GM12878 (cell line): Measurements from ENCODE around the gene HDDC3. TPM values are rescaled to one million over a fixed set of nuclear protein-coding genes. Genes with fewer than 3 reads are reported as not detected.

Experiments
- ATF7 ChIP-seq: fragments of 450-650 bp; IDR thresholded peaks from 2 replicates; pipeline ENCODE4 v1.6.1; 2016; ENCODE audit warnings: low read depth, mild to moderate bottlenecking
- CEBPZ ChIP-seq: fragments of 150-350 bp; IDR thresholded peaks from 2 replicates; pipeline ENCODE4 v1.6.1; 2016; ENCODE audit warnings: low read depth, low read length
- CHD2 ChIP-seq: IDR thresholded peaks from 2 replicates; pipeline ENCODE4 v1.6.1; 2011; ENCODE audit warnings: low read depth, low read length, improper control_type of control experiment, borderline replicate concordance
- E2F4 ChIP-seq: IDR thresholded peaks from 2 replicates; pipeline ENCODE4 v1.6.1; 2012; ENCODE audit warnings: low read depth, low read length, improper control_type of control experiment
- E2F8 ChIP-seq: fragments of 450-650 bp; IDR thresholded peaks from 2 replicates; pipeline ENCODE4 v1.6.1; 2018; ENCODE audit warnings: mild to moderate bottlenecking, low read depth, moderate library complexity; ENCODE audit not compliant: partially characterized antibody
- ELK1 ChIP-seq: IDR thresholded peaks from 2 replicates; pipeline ENCODE4 v1.6.1; 2012; ENCODE audit warnings: low read depth, low read length, improper control_type of control experiment
- ESRRA ChIP-seq: IDR thresholded peaks from 2 replicates; pipeline ENCODE4 v1.6.1; 2012; ENCODE audit warnings: mild to moderate bottlenecking, low read length, improper control_type of control experiment
- GATAD2B ChIP-seq: fragments of 450-650 bp; conservative IDR thresholded peaks from 2 replicates; pipeline ENCODE4 v1.6.1; 2017; ENCODE audit warnings: low read depth, mild to moderate bottlenecking, moderate library complexity
- IRF5 ChIP-seq: fragments of 450-650 bp; IDR thresholded peaks from 2 replicates; pipeline ENCODE4 v1.6.1; 2017; ENCODE audit warnings: borderline replicate concordance
- MEF2A ChIP-seq: IDR thresholded peaks from 2 replicates; pipeline ENCODE4 v1.6.1; 2011; ENCODE audit warnings: low read depth, mild to moderate bottlenecking, low read length, moderate library complexity; ENCODE audit not compliant: insufficient read depth
- NFYA ChIP-seq: IDR thresholded peaks from 2 replicates; pipeline ENCODE4 v1.6.1; 2011; ENCODE audit warnings: low read depth, mild to moderate bottlenecking, low read length, improper control_type of control experiment, borderline replicate concordance
- SKIL ChIP-seq: fragments of 450-650 bp; IDR thresholded peaks from 2 replicates; pipeline ENCODE4 v1.6.1; 2017; ENCODE audit warnings: mild to moderate bottlenecking, low read depth, inconsistent platforms; ENCODE audit not compliant: poor library complexity, severe bottlenecking
- SP1 ChIP-seq: IDR thresholded peaks from one replicate; pipeline ENCODE4 v1.6.1; 2011; ENCODE audit warnings: low read depth, low read length
- SREBF2 ChIP-seq: IDR thresholded peaks from 2 replicates; pipeline ENCODE4 v1.6.1; 2012; ENCODE audit warnings: mild to moderate bottlenecking, low read length
- SUPT20H ChIP-seq: IDR thresholded peaks from 2 replicates; pipeline ENCODE4 v1.6.1; 2011; ENCODE audit warnings: low read depth, mild to moderate bottlenecking, low read length, moderate library complexity, borderline replicate concordance; ENCODE audit not compliant: control insufficient read depth
- WRNIP1 ChIP-seq: IDR thresholded peaks from 2 replicates; pipeline ENCODE4 v1.6.1; 2011; ENCODE audit warnings: low read depth, low read length, improper control_type of control experiment, borderline replicate concordance
- polyA plus RNA-seq, 11 experiments: library from polyadenylated mRNA; depleted of rRNA in 4 of 11; unstranded in 6 of 11; stranded (reverse) in 5 of 11; fragments of >200 nt; fragmentation: Nextera tagmentation in 4 of 11; fragmentation: Illumina TruSeq in 1 of 11; extraction: Ambion mirVana in 4 of 11; extraction: Trizol in 1 of 11; gene quantifications; 1 replicate in 1 of 11; 2 replicates in 10 of 11; pipeline versions ENCODE4 v1.2.1 to v1.2.3, GENCODE V29; 2011 to 2016; ENCODE audit warnings: inconsistent platforms in 2 of 11, missing spikeins in 2 of 11, low read depth in 1 of 11
- total RNA-seq, 4 experiments: library from RNA; depleted of rRNA in 3 of 4; stranded (reverse); fragments of >200 nt in 3 of 4; fragmentation: Illumina TruSeq in 1 of 4; extraction: Trizol in 1 of 4; gene quantifications; 2 replicates each; pipeline versions ENCODE4 v1.2.1 to v1.2.3, GENCODE V29; 2013 to 2021

Gene HDDC3
- total and polyA plus RNA-seq, 10 of the 15 experiments (the other 5 are each of a cell fraction or from before 2014, with no cell fraction given): 5.6 to 39.5 (median 23.0) TPM

GRCh38 chr15:90931828-90932659 is at the start of gene HDDC3 (continued):
- TF ChIP-seq E2F8 (no peak), SKIL (peak; percentile 66), E2F4 (0 out of 2 replicates have a peak, but pooled peaks have one; percentile 48), ESRRA (0 out of 2 replicates have a peak, but pooled peaks have one; percentile 49), ELK1 (no peak), NFYA (no peak), SUPT20H (no peak), WRNIP1 (no peak; the same call in 1 of the 2 replicates), SREBF2 (no peak), CHD2 (peak; percentile 56; the same call in 1 of the 2 replicates), SP1 (no peak), CEBPZ (no peak), ATF7 (peak; percentile 48), MEF2A (peak; percentile 67), IRF5 (no peak), GATAD2B (peak; percentile 39; the same call in 1 of the 2 replicates)
